Nephron (organoid): Measurements from ENCODE around the gene HIVEP1.

Experiments
- H3K27ac Mint-ChIP-seq, 3 experiments: 2 replicates each; pipeline ENCODE4 v1.8.0; 2020; ENCODE audit warnings: mixed read lengths in 3 of 3, mild to moderate bottlenecking in 2 of 3, moderate library complexity in 1 of 3
- H3K27me3 Mint-ChIP-seq: 2 replicates; pipeline ENCODE4 v1.8.0; 2021; ENCODE audit warnings: low read depth, mild to moderate bottlenecking, moderate library complexity, mixed read lengths
- H3K36me3 Mint-ChIP-seq: 2 replicates; pipeline ENCODE4 v1.8.0; 2020; ENCODE audit warnings: low read depth, mixed read lengths
- H3K4me1 Mint-ChIP-seq: 2 replicates; pipeline ENCODE4 v1.8.0; 2020; ENCODE audit warnings: mixed read lengths
- H3K4me3 Mint-ChIP-seq, 3 experiments: 2 replicates each; pipeline ENCODE4 v1.8.0; 2020; ENCODE audit warnings: mild to moderate bottlenecking in 3 of 3, mixed read lengths in 3 of 3, moderate library complexity in 2 of 3
- H3K9me3 Mint-ChIP-seq: 2 replicates; pipeline ENCODE4 v1.8.0; 2020; ENCODE audit warnings: mixed read lengths
- CTCF ChIP-seq, 3 experiments: fragments of 200-600 bp; sonication (generic); IDR thresholded peaks; one replicate each; pipeline ENCODE4 v1.5.0; 2021; ENCODE audit warnings: antibody characterized with exemption in 3 of 3; ENCODE audit not compliant: unreplicated experiment in 3 of 3

HIVEP1 gene

GRCh38 chr6:11969092-11969491 is 43.0 kb upstream of the HIVEP1 start:
- Mint-ChIP-seq H3K36me3 (no peaks in the 10 kb centered on the region), H3K4me1 (peaks cover 27% of the 10 kb centered on the region), H3K27me3 (no peaks in the 10 kb centered on the region), H3K9me3 (peaks cover 3% of the 10 kb centered on the region), H3K27ac (peak overlapping the region; percentile 19 to 96 (median 86)), H3K4me3 (peak overlapping the region in 1 of 3 experiments; percentile 12)
- TF ChIP-seq CTCF (IDR thresholded peaks at IDR 0.05; ENCODE audit: unreplicated experiment in 3 of 3): no peak

DNA sequence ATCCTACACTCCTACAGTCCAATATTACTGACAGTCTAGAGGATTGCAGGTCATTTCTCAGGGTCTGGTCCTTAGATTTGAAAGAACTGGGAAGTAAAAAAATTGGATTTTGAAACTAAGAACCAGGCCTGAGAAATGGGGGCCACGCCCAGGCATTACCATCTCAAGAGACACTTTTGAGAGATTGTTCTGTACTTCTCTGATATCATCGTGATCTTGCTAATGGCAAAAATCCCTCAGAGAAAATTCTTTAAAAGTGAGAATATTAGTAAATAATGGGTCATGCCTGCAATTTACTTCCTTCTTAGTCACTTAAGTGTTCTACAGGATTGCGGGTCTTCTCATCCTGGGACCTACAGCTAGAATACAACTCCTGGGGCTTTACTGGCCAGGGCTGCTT is 42.0 kb upstream of the HIVEP1 start:
- Mint-ChIP-seq H3K27ac (no peak overlapping the region), H3K27me3 (no peaks in the 10 kb centered on the region), H3K9me3 (peaks cover 3% of the 10 kb centered on the region), H3K36me3 (no peaks in the 10 kb centered on the region), H3K4me3 (no peak overlapping the region), H3K4me1 (peaks cover 35% of the 10 kb centered on the region)
- TF ChIP-seq CTCF (IDR thresholded peaks at IDR 0.05; ENCODE audit: unreplicated experiment in 3 of 3): no peak

DNA sequence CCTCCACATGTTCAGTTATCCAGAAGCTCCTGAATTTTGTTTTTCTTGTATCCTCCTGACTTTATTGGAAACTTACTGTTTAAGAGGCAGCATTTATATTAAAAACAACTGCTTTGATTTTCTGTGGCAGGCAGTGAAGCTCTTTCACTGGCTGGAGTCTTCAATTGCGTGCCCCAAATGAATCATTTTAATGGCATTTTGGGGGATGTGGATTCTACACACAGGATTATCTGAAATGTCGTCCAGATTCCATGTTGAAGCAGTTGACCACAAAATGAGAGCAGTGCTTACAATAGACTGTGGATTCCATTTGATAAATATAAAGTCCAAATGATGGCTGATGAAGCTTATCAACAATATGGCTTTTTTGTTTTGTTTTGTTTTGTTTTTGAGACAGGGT is 41.0 kb upstream of the HIVEP1 start:
- TF ChIP-seq CTCF (IDR thresholded peaks at IDR 0.05; ENCODE audit: unreplicated experiment in 3 of 3): no peak
- Mint-ChIP-seq H3K4me3 (no peak overlapping the region), H3K27me3 (no peaks in the 10 kb centered on the region), H3K27ac (peak overlapping the region; percentile 7 to 57 (median 27)), H3K9me3 (peaks cover 3% of the 10 kb centered on the region), H3K4me1 (peaks cover 39% of the 10 kb centered on the region), H3K36me3 (no peaks in the 10 kb centered on the region)

DNA sequence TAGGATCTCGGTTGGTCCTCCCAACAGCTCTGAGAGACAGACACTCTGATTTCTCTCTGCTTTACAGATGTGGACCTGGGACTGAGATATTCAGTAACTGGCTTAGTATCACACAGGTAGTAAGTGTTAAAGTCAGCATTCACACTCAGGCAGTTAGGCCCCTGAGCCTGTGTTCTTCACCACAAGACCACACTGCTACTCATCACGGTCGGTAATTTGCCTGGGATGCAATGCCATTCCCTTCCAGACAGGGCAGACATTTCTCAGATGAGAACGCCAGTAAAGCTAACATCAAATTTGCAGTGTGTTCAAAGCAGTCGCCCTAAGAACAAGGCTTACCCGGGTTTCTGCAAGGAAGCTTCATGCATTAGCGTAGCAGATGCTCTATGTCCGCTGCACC is 39.8 kb upstream of the HIVEP1 start:
- no peak overlapping the region for H3K27ac Mint-ChIP-seq
- H3K9me3 Mint-ChIP-seq: peaks cover 3% of the 10 kb centered on the region
- H3K27me3 Mint-ChIP-seq: no peaks in the 10 kb centered on the region
- no peak overlapping the region for H3K4me3 Mint-ChIP-seq
- TF ChIP-seq CTCF (IDR thresholded peaks at IDR 0.05; ENCODE audit: unreplicated experiment in 3 of 3): no peak
- no peaks in the 10 kb centered on the region for H3K36me3 Mint-ChIP-seq
- peaks cover 39% of the 10 kb centered on the region for H3K4me1 Mint-ChIP-seq

GRCh38 chr6:11972806-11973205 is 39.3 kb upstream of the HIVEP1 start:
- Mint-ChIP-seq H3K4me3 (no peak overlapping the region), H3K27me3 (no peaks in the 10 kb centered on the region), H3K9me3 (peaks cover 3% of the 10 kb centered on the region), H3K36me3 (no peaks in the 10 kb centered on the region), H3K27ac (no peak overlapping the region), H3K4me1 (peaks cover 39% of the 10 kb centered on the region)
- TF ChIP-seq CTCF (IDR thresholded peaks at IDR 0.05; ENCODE audit: unreplicated experiment in 3 of 3): no peak

DNA sequence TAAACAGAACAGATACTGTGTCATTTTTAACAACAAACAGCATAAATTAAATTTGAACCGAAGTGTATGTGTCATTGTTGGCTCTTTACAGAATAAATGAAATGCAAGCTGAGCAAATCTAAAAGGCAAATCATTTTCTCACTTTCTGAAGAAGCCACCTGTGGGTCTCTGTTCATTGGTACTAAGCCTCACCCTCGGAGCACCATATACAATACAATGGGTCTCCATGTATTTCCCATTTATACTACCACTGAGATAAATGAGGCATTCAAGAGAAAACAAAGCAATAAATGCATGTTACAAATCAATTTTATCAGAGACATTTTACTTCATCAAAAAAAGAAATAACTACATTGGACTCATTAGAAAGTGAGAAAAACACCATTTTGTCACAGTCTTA is 38.9 kb upstream of the HIVEP1 start:
- Mint-ChIP-seq H3K27me3 (no peaks in the 10 kb centered on the region), H3K4me3 (no peak overlapping the region), H3K27ac (peak overlapping the region in 1 of 3 experiments; percentile 12), H3K9me3 (peaks cover 3% of the 10 kb centered on the region), H3K36me3 (no peaks in the 10 kb centered on the region), H3K4me1 (peaks cover 37% of the 10 kb centered on the region)
- no peak for TF ChIP-seq CTCF (IDR thresholded peaks at IDR 0.05; ENCODE audit: unreplicated experiment in 3 of 3)
